Esophagus muscularis mucosa (tissue), 4 donors: ENCODE results near the gene PDLIM5. TPM values are rescaled to one million over a fixed set of nuclear protein-coding genes. Genes with fewer than 3 reads are reported as not detected.
A peak's percentile ranks its signal among the peaks of the same experiment; 100 is the strongest.

Experiments
- DNase-seq: peaks from one replicate; pipeline ENCODE4 v3.0.0-alpha.2; 2017; ENCODE audit errors: extremely low spot score
- H3K27ac ChIP-seq, 4 donors: fragments of 200-600 bp; sonication (generic); replicated peaks in 1 of 4; 1 replicate in 3 of 4; 2 replicates in 1 of 4; pipeline ENCODE4 v1.5.1; 2016 to 2019; ENCODE audit warnings: mild to moderate bottlenecking in 1 of 4
- H3K27me3 ChIP-seq, 4 donors: fragments of 200-600 bp; sonication (generic); one replicate each; pipeline versions ENCODE4 v1.5.1 to v1.6.0; 2016 to 2019
- H3K36me3 ChIP-seq, 4 donors: fragments of 200-600 bp; sonication (generic); one replicate each; pipeline ENCODE4 v1.5.1; 2016 to 2019
- H3K4me1 ChIP-seq, 4 donors: fragments of 200-600 bp; sonication (generic); one replicate each; pipeline ENCODE4 v1.5.1; 2016 to 2019
- H3K4me3 ChIP-seq, 4 donors: fragments of 200-600 bp; sonication (generic); 1 replicate in 2 of 4; 2 replicates in 2 of 4; pipeline ENCODE4 v1.5.1; 2016 to 2019; ENCODE audit warnings: mild to moderate bottlenecking in 4 of 4, moderate library complexity in 1 of 4
- H3K9me3 ChIP-seq, 4 donors: fragments of 200-600 bp; sonication (generic); 1 replicate in 3 of 4; 2 replicates in 1 of 4; pipeline ENCODE4 v1.5.1; 2016 to 2019
- CTCF ChIP-seq, 3 experiments: fragments of 200-600 bp in 2 of 3; fragments of 450-650 bp in 1 of 3; sonication (generic) in 2 of 3; IDR thresholded peaks; one replicate each; pipeline ENCODE4 v1.5.1; 2017 to 2019; ENCODE audit warnings: antibody characterized with exemption in 3 of 3, mild to moderate bottlenecking in 2 of 3, moderate library complexity in 1 of 3
- EP300 ChIP-seq: sonication (generic); formaldehyde crosslinking; IDR thresholded peaks from one replicate; pipeline ENCODE4 v1.6.1; 2017; ENCODE audit warnings: antibody characterized with exemption
- POLR2A ChIP-seq: fragments of 450-650 bp; IDR thresholded peaks from one replicate; pipeline ENCODE4 v1.6.1; 2017; ENCODE audit warnings: antibody characterized with exemption, moderate library complexity, mild to moderate bottlenecking, low read depth
- POLR2AphosphoS5 ChIP-seq, 2 donors: sonication (generic); formaldehyde crosslinking; IDR thresholded peaks; one replicate each; pipeline ENCODE4 v1.6.1; 2017; ENCODE audit warnings: antibody characterized with exemption in 2 of 2
- WGBS: methylation state at CpG from one replicate; pipeline ENCODE4 v1.1.5; 2018; 5-methylcytosine and 5-hydroxymethylcytosine counted together
- intact Hi-C: fragments of 100-400 bp; cut with DNase I; formaldehyde crosslinking; loops from one replicate; pipeline ENCODE4 v1.15.1; 2023
- total RNA-seq, 4 donors: library from RNA; depleted of rRNA; stranded (reverse); fragments of >200 nt; gene quantifications; one replicate each; pipeline versions ENCODE4 v1.1.0 to v1.2.1, GENCODE V29; 2016

PDLIM5 gene
- total RNA-seq, 4 donors from 2014 or later, result 138 to 160 (median 146) TPM

- DNase-seq, result no peak
- no peak overlapping the region for H3K4me3 ChIP-seq
- no peaks in the 10 kb centered on the region for H3K27me3 ChIP-seq
- no peaks in the 10 kb centered on the region for H3K9me3 ChIP-seq
- WGBS, result 69% methylated on average over 3 of the region's 3 CpGs
- intact Hi-C loops, result no loop called here
- H3K27ac ChIP-seq, result no peak overlapping the region
- H3K4me1 ChIP-seq, result peaks cover 25 to 69% (median 50%) of the 10 kb centered on the region in 4 donors
- TF ChIP-seq EP300 (no peak), CTCF (IDR thresholded peaks at IDR 0.05) (no peak), POLR2A (no peak), POLR2AphosphoS5 (IDR thresholded peaks at IDR 0.05) (no peak)
- H3K36me3 ChIP-seq, result no peaks in the 10 kb centered on the region
Measured at GRCh38 chr4:94500685-94501084, 48.9 kb downstream of the PDLIM5 start.

GRCh38 chr4:94504545-94504944 lies 52.8 kb downstream of the PDLIM5 start:
- peaks cover 39 to 85% (median 70%) of the 10 kb centered on the region in 4 donors for H3K4me1 ChIP-seq
- no peaks in the 10 kb centered on the region for H3K9me3 ChIP-seq
- H3K36me3 ChIP-seq, result peaks cover 0 to 6% (median 0%) of the 10 kb centered on the region in 4 donors
- H3K27ac ChIP-seq, result peak overlapping the region in 2 of 4 donors; percentile 14 to 47
- intact Hi-C loops, result no loop called here
- H3K27me3 ChIP-seq, result no peaks in the 10 kb centered on the region
- TF ChIP-seq POLR2AphosphoS5 (IDR thresholded peaks at IDR 0.05) (no peak), CTCF (IDR thresholded peaks at IDR 0.05) (no peak), EP300 (no peak), POLR2A (no peak)
- no peak for DNase-seq
- no peak overlapping the region for H3K4me3 ChIP-seq
- 100% methylated on average over 4 of the region's 4 CpGs for WGBS

DNA sequence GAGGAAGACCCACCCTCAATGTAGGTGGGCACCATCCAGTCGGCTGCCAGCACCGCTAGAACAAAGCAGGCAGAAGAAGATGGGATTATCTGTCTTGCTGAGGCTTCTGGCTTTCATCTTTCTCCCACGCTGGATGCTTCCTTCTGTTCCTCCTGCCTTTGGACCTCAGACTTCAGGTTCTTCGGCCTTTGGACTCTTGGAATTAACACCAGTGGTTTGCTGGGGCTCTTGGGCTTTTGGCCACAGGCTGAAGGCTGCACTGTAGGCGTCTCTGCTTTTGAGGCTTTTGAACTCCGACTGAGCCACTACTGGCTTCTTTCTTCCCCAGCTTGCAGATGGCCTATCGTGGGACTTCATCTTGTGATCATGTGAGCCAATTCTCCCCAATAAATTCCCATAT lies 55.1 kb downstream of the PDLIM5 start:
- Histone ChIP-seq H3K4me1 (peaks cover 43 to 85% (median 69%) of the 10 kb centered on the region in 4 donors), H3K36me3 (peaks cover 0 to 6% (median 0%) of the 10 kb centered on the region in 4 donors), H3K27me3 (no peaks in the 10 kb centered on the region), H3K27ac (peak overlapping the region in 1 of 4 donors; percentile 51), H3K9me3 (no peaks in the 10 kb centered on the region), H3K4me3 (no peak overlapping the region)
- WGBS, result 95% methylated on average over 7 of the region's 7 CpGs
- no peak for DNase-seq
- no peak for TF ChIP-seq POLR2AphosphoS5 (IDR thresholded peaks at IDR 0.05)
- no peak for TF ChIP-seq CTCF (IDR thresholded peaks at IDR 0.05)
- no peak for TF ChIP-seq POLR2A
- TF ChIP-seq EP300, result no peak
- intact Hi-C loops, result loop anchor here (2.0 kb wide), 1 partner anchor 50 kb away; no protein-coding TSS in a partner anchor

DNA sequence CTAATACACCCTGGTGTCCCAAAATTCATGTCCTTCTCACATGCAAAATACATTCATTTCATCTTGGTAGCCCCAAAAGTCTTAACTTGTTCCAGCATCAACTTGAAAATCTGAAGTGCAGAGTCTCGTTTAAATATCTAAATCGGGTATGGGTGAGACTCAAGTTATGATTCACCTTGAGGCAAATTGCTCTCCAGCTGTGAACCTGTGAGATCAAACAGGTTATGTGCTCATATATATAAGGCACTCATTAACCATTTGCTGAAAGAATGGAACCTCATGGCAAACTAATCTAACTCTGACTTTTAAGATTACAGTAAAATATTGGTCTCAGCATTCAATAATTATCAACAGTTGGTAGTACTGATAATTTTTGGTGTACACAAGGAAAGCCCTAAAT lies 55.5 kb downstream of the PDLIM5 start:
- TF ChIP-seq POLR2AphosphoS5 (IDR thresholded peaks at IDR 0.05) (no peak), EP300 (no peak), CTCF (IDR thresholded peaks at IDR 0.05) (no peak), POLR2A (no peak)
- intact Hi-C loops, result loop anchor here (2.0 kb wide), 1 partner anchor 50 kb away; no protein-coding TSS in a partner anchor
- no peaks in the 10 kb centered on the region for H3K9me3 ChIP-seq
- WGBS, result 88% methylated on average over 2 of the region's 2 CpGs
- H3K4me3 ChIP-seq, result no peak overlapping the region
- H3K4me1 ChIP-seq, result peaks cover 43 to 81% (median 66%) of the 10 kb centered on the region in 4 donors
- H3K27ac ChIP-seq, result peak overlapping the region; percentile 0 to 56 (median 52)
- no peak for DNase-seq
- no peaks in the 10 kb centered on the region for H3K27me3 ChIP-seq
- H3K36me3 ChIP-seq, result peaks cover 0 to 6% (median 0%) of the 10 kb centered on the region in 4 donors

DNA sequence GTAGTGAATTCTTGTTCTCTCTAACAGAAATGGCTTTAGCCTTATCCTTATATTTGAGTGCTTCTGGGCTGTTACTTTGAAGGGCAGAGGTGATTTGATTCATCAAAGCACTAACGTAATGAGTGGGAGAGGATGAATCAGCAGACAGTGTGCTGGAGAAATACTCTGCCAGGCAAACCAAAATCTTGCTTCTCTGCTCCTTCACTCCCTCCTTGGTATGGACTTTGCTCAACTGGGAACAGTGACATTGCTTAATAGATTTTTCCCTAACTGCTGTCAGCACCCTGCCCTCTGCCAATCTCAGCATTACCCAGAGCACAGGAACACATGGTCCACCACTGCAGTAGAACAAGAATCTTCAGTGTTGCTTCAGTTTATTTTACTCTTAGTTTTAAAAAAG lies 56.0 kb downstream of the PDLIM5 start:
- peak overlapping the region; percentile 45 to 56 (median 52) for H3K27ac ChIP-seq
- intact Hi-C loops, result loop anchor here (2.0 kb wide), 1 partner anchor 51 kb away; no protein-coding TSS in a partner anchor
- peaks cover 0 to 6% (median 0%) of the 10 kb centered on the region in 4 donors for H3K36me3 ChIP-seq
- DNase-seq, result no peak
- no peak for TF ChIP-seq POLR2A
- TF ChIP-seq POLR2AphosphoS5 (IDR thresholded peaks at IDR 0.05), result peak; percentile 56 to 70
- TF ChIP-seq CTCF (IDR thresholded peaks at IDR 0.05), result no peak
- TF ChIP-seq EP300, result no peak
- peaks cover 43 to 76% (median 65%) of the 10 kb centered on the region in 4 donors for H3K4me1 ChIP-seq
- H3K9me3 ChIP-seq, result no peaks in the 10 kb centered on the region
- H3K27me3 ChIP-seq, result no peaks in the 10 kb centered on the region
- 0% methylated on average over 1 of the region's 1 CpG for WGBS
- H3K4me3 ChIP-seq, result no peak overlapping the region
